H9 (cell line): ENCODE data around the gene KCTD6. TPM values are rescaled to one million over a fixed set of nuclear protein-coding genes. Genes with fewer than 3 reads are reported as not detected.

Experiments used
- DNase-seq: peaks from one replicate; pipeline ENCODE4 v3.0.0-alpha.2; 2017
- H2AFZ ChIP-seq: one replicate; pipeline ENCODE4 v1.6.1; 2013; ENCODE audit warnings: mild to moderate bottlenecking, low read length, control low read depth, moderate library complexity
- H2AK5ac ChIP-seq: 2 replicates; pipeline ENCODE4 v1.6.1; 2013; ENCODE audit warnings: low read length, control low read depth, mixed read lengths; ENCODE audit not compliant: insufficient read length
- H2BK120ac ChIP-seq: one replicate; pipeline ENCODE4 v1.6.1; 2013; ENCODE audit warnings: low read depth, mild to moderate bottlenecking, low read length, control low read depth, inconsistent platforms; ENCODE audit not compliant: poor library complexity, severe bottlenecking
- H2BK12ac ChIP-seq: 2 replicates; pipeline ENCODE4 v1.6.1; 2013; ENCODE audit warnings: low read length, control low read depth, mixed read lengths, low read depth; ENCODE audit not compliant: insufficient read length
- H2BK15ac ChIP-seq: 2 replicates; pipeline ENCODE4 v1.6.1; 2013; ENCODE audit warnings: low read depth, low read length, control low read depth
- H2BK20ac ChIP-seq: one replicate; pipeline ENCODE4 v1.6.1; 2013; ENCODE audit warnings: low read depth, mild to moderate bottlenecking, low read length, control low read depth, inconsistent platforms; ENCODE audit not compliant: poor library complexity, severe bottlenecking
- H2BK5ac ChIP-seq: 2 replicates; pipeline ENCODE4 v1.6.1; 2013; ENCODE audit warnings: low read length, control low read depth, mixed read lengths; ENCODE audit not compliant: insufficient read length
- H3K14ac ChIP-seq: 2 replicates; pipeline ENCODE4 v1.6.1; 2013; ENCODE audit warnings: low read length, control low read depth; ENCODE audit not compliant: insufficient read depth
- H3K18ac ChIP-seq: 2 replicates; pipeline ENCODE4 v1.6.1; 2013; ENCODE audit warnings: low read depth, mild to moderate bottlenecking, mixed read lengths, low read length, control low read depth; ENCODE audit not compliant: insufficient read length
- H3K23ac ChIP-seq: 2 replicates; pipeline ENCODE4 v1.6.1; 2013; ENCODE audit warnings: low read length, control low read depth, mixed read lengths, low read depth; ENCODE audit not compliant: insufficient read length
- H3K23me2 ChIP-seq: 2 replicates; pipeline ENCODE4 v1.6.1; 2013; ENCODE audit warnings: low read depth, mild to moderate bottlenecking, mixed read lengths, low read length, control low read depth; ENCODE audit not compliant: insufficient read length, poor library complexity, severe bottlenecking
- H3K27ac ChIP-seq: 2 replicates; pipeline ENCODE4 v1.5.1; 2013; ENCODE audit warnings: low read length, control low read depth, mixed read lengths, low read depth; ENCODE audit not compliant: insufficient read length
- H3K27me3 ChIP-seq: 2 replicates; pipeline ENCODE4 v1.6.1; 2013; ENCODE audit warnings: low read length, control low read depth, inconsistent platforms; ENCODE audit not compliant: insufficient read depth
- H3K4ac ChIP-seq: 2 replicates; pipeline ENCODE4 v1.6.1; 2013; ENCODE audit warnings: low read depth, mild to moderate bottlenecking, control low read depth, inconsistent platforms, low read length, moderate library complexity
- H3K4me1 ChIP-seq: 2 replicates; pipeline ENCODE4 v1.6.1; 2013; ENCODE audit warnings: low read length, control low read depth, inconsistent platforms; ENCODE audit not compliant: insufficient read depth
- H3K4me2 ChIP-seq: 2 replicates; pipeline ENCODE4 v1.6.1; 2013; ENCODE audit warnings: low read length, control low read depth, mixed read lengths; ENCODE audit not compliant: insufficient read length, insufficient read depth
- H3K56ac ChIP-seq: 2 replicates; pipeline ENCODE4 v1.6.1; 2013; ENCODE audit warnings: low read depth, mild to moderate bottlenecking, mixed read lengths, low read length, control low read depth; ENCODE audit not compliant: insufficient read length
- H3K79me1 ChIP-seq: 2 replicates; pipeline ENCODE4 v1.6.1; 2013; ENCODE audit warnings: low read depth, mild to moderate bottlenecking, moderate library complexity, low read length, control low read depth, inconsistent platforms; ENCODE audit not compliant: insufficient read depth, poor library complexity, severe bottlenecking
- H3K79me2 ChIP-seq: 2 replicates; pipeline ENCODE4 v1.6.1; 2013; ENCODE audit warnings: low read length, control low read depth, inconsistent platforms; ENCODE audit not compliant: insufficient read depth
- H3K9ac ChIP-seq: 2 replicates; pipeline ENCODE4 v1.6.1; 2013; ENCODE audit warnings: low read length, control low read depth, mixed read lengths; ENCODE audit not compliant: insufficient read length; ENCODE audit errors: extremely low read depth
- H3K9me3 ChIP-seq: one replicate; pipeline ENCODE4 v1.6.1; 2013; ENCODE audit warnings: low read depth, low read length, inconsistent platforms; ENCODE audit not compliant: control insufficient read depth
- H3T11ph ChIP-seq: one replicate; pipeline ENCODE4 v1.6.1; 2013; ENCODE audit warnings: mild to moderate bottlenecking, low read length, control low read depth, inconsistent platforms
- H4K20me1 ChIP-seq: one replicate; pipeline ENCODE4 v1.6.1; 2013; ENCODE audit not compliant: control insufficient read depth, insufficient read length, insufficient read depth
- H4K5ac ChIP-seq: 2 replicates; pipeline ENCODE4 v1.6.1; 2013; ENCODE audit warnings: low read depth, mild to moderate bottlenecking, mixed read lengths, low read length, control low read depth; ENCODE audit not compliant: insufficient read length
- H4K8ac ChIP-seq: replicated peaks from 2 replicates; pipeline ENCODE4 v1.6.1; 2013; ENCODE audit warnings: low read length, control low read depth, mixed read lengths, low read depth; ENCODE audit not compliant: insufficient read length
- H4K91ac ChIP-seq: 2 replicates; pipeline ENCODE4 v1.6.1; 2013; ENCODE audit warnings: low read depth, mild to moderate bottlenecking, moderate library complexity, mixed read lengths, low read length, control low read depth; ENCODE audit not compliant: insufficient read length
- H3K27ac Mint-ChIP-seq, 3 experiments: 2 replicates in 2 of 3; 3 replicates in 1 of 3; pipeline ENCODE4 v1.8.0; 2020 to 2021; ENCODE audit warnings: mixed read lengths in 3 of 3, mild to moderate bottlenecking in 1 of 3, moderate library complexity in 1 of 3
- H3K27me3 Mint-ChIP-seq: 2 replicates; pipeline ENCODE4 v1.8.0; 2021; ENCODE audit warnings: low read depth, mild to moderate bottlenecking, moderate library complexity, mixed read lengths
- H3K36me3 Mint-ChIP-seq, 3 experiments: 2 replicates in 2 of 3; 3 replicates in 1 of 3; pipeline ENCODE4 v1.8.0; 2020 to 2021; ENCODE audit warnings: low read depth in 3 of 3, mixed read lengths in 3 of 3; ENCODE audit not compliant: insufficient read depth in 1 of 3
- H3K4me1 Mint-ChIP-seq, 2 experiments: 2 replicates each; pipeline ENCODE4 v1.8.0; 2020; ENCODE audit warnings: mixed read lengths in 2 of 2
- H3K4me3 Mint-ChIP-seq, 2 experiments: 2 replicates in 1 of 2; 3 replicates in 1 of 2; pipeline ENCODE4 v1.8.0; 2020 to 2021; ENCODE audit warnings: mild to moderate bottlenecking in 2 of 2, mixed read lengths in 2 of 2, moderate library complexity in 1 of 2
- H3K9me3 Mint-ChIP-seq, 2 experiments: 2 replicates in 1 of 2; 3 replicates in 1 of 2; pipeline ENCODE4 v1.8.0; 2020; ENCODE audit warnings: mild to moderate bottlenecking in 2 of 2, mixed read lengths in 2 of 2, moderate library complexity in 1 of 2
- WGBS: extraction: QIAGEN DNeasy Blood & Tissue Kit; methylation state at CpG from one replicate; pipeline ENCODE4 v1.1.7; 2013; ENCODE audit warnings: missing lambda C conversion rate, low lambda C conversion rate, mixed read lengths; ENCODE audit not compliant: insufficient read length; ENCODE audit errors: extremely low coverage; 5-methylcytosine and 5-hydroxymethylcytosine counted together
- total RNA-seq: library from RNA; stranded (reverse); gene quantifications from 2 replicates; pipeline ENCODE4 v1.2.1, GENCODE V29; 2021
- TF ChIP-seq, protein P1 (sequence below): fragments of 200-600 bp; sonication (generic); conservative IDR thresholded peaks from 3 replicates; pipeline ENCODE4 v1.8.0; 2021; ENCODE audit warnings: antibody characterized with exemption, mild to moderate bottlenecking

Gene KCTD6
- total RNA-seq, 1 experiment from 2014 or later, result 14.2 TPM

DNA sequence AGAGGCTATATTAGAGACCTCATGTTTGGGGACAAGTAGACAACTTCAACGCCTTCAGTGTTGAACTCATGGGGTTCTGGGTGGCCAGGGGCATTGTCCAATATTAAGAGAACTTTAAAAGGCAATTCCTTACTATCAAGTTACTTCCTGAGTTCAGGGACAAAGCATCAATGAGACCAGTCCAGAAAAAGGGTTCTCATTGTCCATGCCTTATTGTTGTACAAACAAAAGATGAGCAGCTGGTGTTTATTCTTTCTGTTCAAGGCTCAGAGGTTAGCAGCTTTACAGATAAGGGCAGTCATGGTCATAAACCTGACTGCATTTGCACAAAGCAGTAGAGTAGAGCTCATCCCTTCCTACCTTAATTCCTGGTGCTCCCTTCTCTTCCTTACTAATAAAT, 39.7 kb upstream of the KCTD6 start:
- Histone ChIP-seq H3K9ac (no peak overlapping the region), H4K5ac (no peak overlapping the region), H2BK5ac (no peak overlapping the region), H3K4ac (no peak overlapping the region), H4K8ac (no peak overlapping the region), H3K27me3 (no peaks in the 10 kb centered on the region), H3K14ac (no peak overlapping the region), H2BK20ac (no peak overlapping the region), H3K23me2 (no peaks in the 10 kb centered on the region), H3K27ac (no peak overlapping the region), H3T11ph (no peak overlapping the region), H3K4me2 (no peak overlapping the region), H2BK15ac (no peak overlapping the region), H4K20me1 (no peaks in the 10 kb centered on the region), H3K56ac (no peak overlapping the region), H3K4me1 (no peaks in the 10 kb centered on the region), H3K79me2 (no peaks in the 10 kb centered on the region), H3K9me3 (no peaks in the 10 kb centered on the region), H4K91ac (no peak overlapping the region), H3K18ac (no peak overlapping the region), H2BK12ac (no peak overlapping the region), H2BK120ac (no peak overlapping the region), H3K79me1 (no peaks in the 10 kb centered on the region), H2AFZ (no peak overlapping the region), H3K23ac (no peak overlapping the region), H2AK5ac (no peak overlapping the region)
- TF ChIP-seq, protein P1, sequence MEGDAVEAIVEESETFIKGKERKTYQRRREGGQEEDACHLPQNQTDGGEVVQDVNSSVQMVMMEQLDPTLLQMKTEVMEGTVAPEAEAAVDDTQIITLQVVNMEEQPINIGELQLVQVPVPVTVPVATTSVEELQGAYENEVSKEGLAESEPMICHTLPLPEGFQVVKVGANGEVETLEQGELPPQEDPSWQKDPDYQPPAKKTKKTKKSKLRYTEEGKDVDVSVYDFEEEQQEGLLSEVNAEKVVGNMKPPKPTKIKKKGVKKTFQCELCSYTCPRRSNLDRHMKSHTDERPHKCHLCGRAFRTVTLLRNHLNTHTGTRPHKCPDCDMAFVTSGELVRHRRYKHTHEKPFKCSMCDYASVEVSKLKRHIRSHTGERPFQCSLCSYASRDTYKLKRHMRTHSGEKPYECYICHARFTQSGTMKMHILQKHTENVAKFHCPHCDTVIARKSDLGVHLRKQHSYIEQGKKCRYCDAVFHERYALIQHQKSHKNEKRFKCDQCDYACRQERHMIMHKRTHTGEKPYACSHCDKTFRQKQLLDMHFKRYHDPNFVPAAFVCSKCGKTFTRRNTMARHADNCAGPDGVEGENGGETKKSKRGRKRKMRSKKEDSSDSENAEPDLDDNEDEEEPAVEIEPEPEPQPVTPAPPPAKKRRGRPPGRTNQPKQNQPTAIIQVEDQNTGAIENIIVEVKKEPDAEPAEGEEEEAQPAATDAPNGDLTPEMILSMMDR, result no peak
- Mint-ChIP-seq H3K9me3 (peaks cover 24 to 34% of the 10 kb centered on the region in 2 experiments), H3K36me3 (peaks cover 8 to 29% (median 10%) of the 10 kb centered on the region in 3 experiments), H3K4me3 (no peak overlapping the region), H3K27ac (no peak overlapping the region), H3K4me1 (peaks cover 0 to 3% of the 10 kb centered on the region in 2 experiments; a peak in 2 of 4 replicates), H3K27me3 (no peaks in the 10 kb centered on the region)
- whole genome bisulfite sequencing, result no CpG with 5 or more reads among the region's 1 CpG
- no peak for DNase-seq
